Right renal pelvis (tissue), 4 donors: ENCODE data around the gene EGF. TPM values are rescaled to one million over a fixed set of nuclear protein-coding genes. Genes with fewer than 3 reads are reported as not detected.
A peak's percentile ranks its signal among the peaks of the same experiment; 100 is the strongest.

Experiments used
- DNase-seq, 4 donors: peaks; one replicate each; pipeline ENCODE4 v3.0.0-alpha.2; 2013; ENCODE audit warnings: low read depth in 4 of 4, low spot score in 3 of 4, missing footprints in 1 of 4
- polyA plus RNA-seq, 4 donors: library from polyadenylated mRNA; unstranded; fragments of 120-200 nt; gene quantifications; one replicate each; pipeline ENCODE4 v1.2.1, GENCODE V29; 2013; ENCODE audit not compliant: insufficient read length in 4 of 4

EGF gene
- polyA plus RNA-seq, 4 donors = 2.9 to 5.2 (median 3.7) TPM

- no peak for DNase-seq
Measured at GRCh38 chr4:109989618-109990017, 76.9 kb downstream of the EGF start.

- no peak for DNase-seq
Measured at GRCh38 chr4:109990261-109991257, 77.9 kb downstream of the EGF start.

GRCh38 chr4:109993116-109993515 lies 80.4 kb downstream of the EGF start:
- DNase-seq = no peak

- DNase-seq = no peak
Measured at GRCh38 chr4:109994415-109994827, 81.7 kb downstream of the EGF start.

GRCh38 chr4:109996526-109996925 lies 83.8 kb downstream of the EGF start:
- no peak for DNase-seq

- DNase-seq = peak; percentile 57 to 69 (median 64)
Measured at GRCh38 chr4:109998867-109999584, 86.3 kb downstream of the EGF start.

- DNase-seq = no peak
Measured at GRCh38 chr4:109999585-109999912, 86.9 kb downstream of the EGF start.

GRCh38 chr4:110002326-110002725 lies 89.6 kb downstream of the EGF start:
- no peak for DNase-seq

- no peak for DNase-seq
Measured at GRCh38 chr4:110003401-110004187, 90.9 kb downstream of the EGF start.

GRCh38 chr4:110004556-110004955 lies 91.9 kb downstream of the EGF start:
- DNase-seq = no peak

GRCh38 chr4:110005461-110006056 lies 92.9 kb downstream of the EGF start:
- peak in 3 of 4 donors; percentile 56 to 74 (median 60) for DNase-seq

GRCh38 chr4:110007217-110007616 lies 94.5 kb downstream of the EGF start:
- no peak for DNase-seq

- DNase-seq = no peak
Measured at GRCh38 chr4:110008540-110008939, 95.9 kb downstream of the EGF start.

- DNase-seq = no peak
Measured at GRCh38 chr4:110009550-110009949, 96.9 kb downstream of the EGF start.

- no peak for DNase-seq
Measured at GRCh38 chr4:110010797-110011196, 98.1 kb downstream of the EGF start.

GRCh38 chr4:110012917-110013316 lies 100.2 kb downstream of the EGF start:
- no peak for DNase-seq

- DNase-seq = no peak
Measured at GRCh38 chr4:110014233-110014632, 101.5 kb downstream of the EGF start.

GRCh38 chr4:110019153-110019552 lies 106.5 kb downstream of the EGF start:
- DNase-seq = no peak

- no peak for DNase-seq
Measured at GRCh38 chr4:110020139-110020538, 107.5 kb downstream of the EGF start.

- DNase-seq = no peak
Measured at GRCh38 chr4:110020646-110021443, 108.2 kb downstream of the EGF start.
